NOMO-1 treated with DMSO at 0.1 percent for 48 hours (cell line): ENCODE data around the gene B4GALNT2.

Source experiments
- DNase-seq: peaks from one replicate; lab custom pipeline; 2025; ENCODE audit not compliant: unreplicated experiment; lab: John Stamatoyannopoulos, UW

Gene B4GALNT2

DNA sequence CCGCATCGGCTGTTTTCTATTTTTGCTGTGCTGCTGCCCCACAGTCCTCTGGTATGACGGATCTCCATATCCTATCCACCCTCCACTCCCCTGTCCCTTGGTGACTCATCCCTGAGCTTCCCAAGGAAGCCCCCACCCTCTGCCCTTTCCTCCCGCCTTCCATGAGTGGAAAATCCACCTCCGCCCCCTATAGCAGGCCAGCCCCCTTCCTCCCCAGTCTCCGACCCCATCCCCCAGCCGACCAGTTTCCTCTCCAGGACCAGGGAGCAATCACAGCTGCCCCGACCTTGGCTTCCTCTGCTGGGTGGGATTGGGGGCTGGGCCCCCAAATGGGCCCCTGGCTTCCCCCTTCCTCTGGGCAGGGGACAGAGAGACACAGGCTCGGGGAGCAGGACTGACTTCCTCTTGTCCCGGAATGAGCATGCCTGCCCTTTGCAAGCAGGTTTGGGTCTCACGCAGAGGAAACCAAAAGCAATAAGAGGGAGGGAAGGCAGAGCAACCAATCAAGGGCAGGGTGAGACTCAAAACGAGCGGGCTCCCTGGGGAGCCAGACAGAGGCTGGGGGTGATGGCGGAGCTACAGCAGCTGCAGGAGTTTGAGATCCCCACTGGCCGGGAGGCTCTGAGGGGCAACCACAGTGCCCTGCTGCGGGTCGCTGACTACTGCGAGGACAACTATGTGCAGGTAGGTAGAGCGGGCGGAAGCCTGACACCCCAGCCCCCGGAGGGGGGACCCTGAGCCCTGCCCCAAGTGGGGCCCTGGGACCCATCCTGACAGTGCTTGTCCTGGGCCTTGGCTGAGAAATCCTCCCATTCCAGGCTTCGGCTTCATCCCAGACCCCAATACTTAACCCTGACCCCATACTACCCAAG is 77.8 kb downstream of the B4GALNT2 start, which contains the start of the genes ABI3 and GNGT2:
Gene ABI3 (plus strand): TSS at position 550 of the 872 bp plus-strand sequence. CDS start 18 bp downstream, at position 568.
Gene GNGT2 (minus strand): TSS at position 417 of the 872 bp plus-strand sequence. CDS start 3,152 bp downstream, outside the sequence.
- peak; percentile 52 for DNase-seq

GRCh38 chr17:49213399-49213798 is 80.8 kb downstream of the B4GALNT2 start:
- no peak for DNase-seq

DNA sequence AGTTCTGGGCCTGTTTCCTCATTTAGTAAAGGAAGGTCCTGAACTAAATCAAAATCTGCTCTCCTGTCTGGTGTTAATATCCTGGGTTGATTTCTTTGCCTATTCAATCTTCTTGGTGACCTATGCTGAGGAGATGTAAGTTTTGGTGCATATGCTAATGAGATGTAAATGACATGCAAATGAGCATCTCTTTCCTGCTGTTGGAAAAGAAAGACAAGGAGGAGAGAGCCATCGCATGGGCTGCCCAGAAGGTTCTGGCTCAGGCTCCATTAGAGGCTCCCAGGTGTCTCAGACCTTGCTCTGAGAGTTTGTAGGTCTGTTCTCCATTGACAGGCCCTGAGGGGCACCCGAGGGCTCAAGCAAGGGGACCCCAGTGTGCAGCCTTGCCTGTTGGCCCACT is 81.3 kb downstream of the B4GALNT2 start:
- no peak for DNase-seq

DNA sequence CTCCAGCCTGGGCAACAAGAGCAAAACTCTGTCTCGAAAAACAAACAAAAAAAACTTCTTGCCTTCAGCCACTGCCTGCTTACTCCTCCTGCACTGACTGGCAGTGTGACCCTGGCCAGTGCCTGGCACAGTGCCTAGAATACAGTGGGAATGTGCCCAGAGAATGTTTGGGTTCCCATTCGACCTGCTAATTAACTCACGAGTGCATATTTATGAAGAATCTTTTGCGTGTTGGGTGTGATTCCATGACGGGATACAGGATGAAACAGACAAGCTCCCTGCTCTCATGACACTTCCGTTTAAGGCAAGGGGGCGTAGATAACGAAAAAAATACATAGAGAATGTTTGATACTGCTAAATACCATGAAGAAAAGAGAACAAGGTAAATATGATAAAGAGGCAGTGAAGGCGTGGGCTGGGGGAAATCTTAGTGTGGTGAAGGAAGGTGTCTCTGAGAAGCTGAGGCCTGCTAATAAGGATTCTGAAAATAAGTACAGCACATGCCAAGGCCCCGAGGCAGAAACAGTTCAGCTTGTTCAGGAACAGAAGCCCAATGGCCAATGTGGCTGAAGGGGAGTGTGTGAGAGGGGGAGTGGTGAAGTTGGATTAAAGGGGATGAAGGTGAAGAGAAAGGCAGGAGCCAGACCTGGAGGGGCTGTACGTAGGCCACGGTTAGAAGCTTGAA is 82.2 kb downstream of the B4GALNT2 start:
- DNase-seq = no peak

- DNase-seq = no peak
Observed at GRCh38 chr17:49216482-49216881, 83.9 kb downstream of the B4GALNT2 start.

DNA sequence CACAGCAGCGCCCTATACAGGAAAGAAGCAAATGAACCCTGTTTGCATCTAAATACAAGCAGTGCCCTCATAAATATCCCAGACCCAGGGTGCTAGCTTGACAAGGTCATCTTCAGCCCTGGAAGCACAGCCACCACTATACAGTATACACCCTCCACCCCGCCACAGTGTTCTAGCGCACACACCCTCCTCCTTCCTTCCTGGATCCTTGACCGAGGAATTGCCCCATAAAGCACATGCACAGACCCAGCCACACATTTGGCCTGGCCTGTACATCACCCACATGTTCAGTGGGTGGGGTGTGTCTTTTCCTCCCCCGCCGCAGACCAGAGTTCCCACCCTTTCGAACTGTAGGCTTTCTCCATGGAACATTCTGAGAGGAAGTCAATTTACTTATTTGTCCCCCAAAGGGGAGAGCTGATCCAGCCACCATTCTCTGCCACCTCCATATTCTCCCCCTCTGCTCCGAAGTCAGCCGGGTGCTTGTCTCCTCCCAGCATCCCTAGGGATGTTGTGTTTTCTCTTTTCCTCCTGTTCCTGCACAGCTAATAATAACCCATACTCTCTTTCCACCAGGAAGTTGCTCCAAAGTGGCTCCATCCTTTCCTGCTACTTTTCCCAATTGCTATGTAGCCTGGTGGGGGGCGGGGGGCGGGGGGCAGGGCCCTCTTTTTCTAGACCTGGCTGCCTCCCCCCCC is 84.5 kb downstream of the B4GALNT2 start:
- DNase-seq = no peak

- peak; percentile 74 for DNase-seq
Observed at GRCh38 chr17:49217651-49218413, 85.3 kb downstream of the B4GALNT2 start.

- peak; percentile 30 for DNase-seq
Observed at GRCh38 chr17:49218941-49219913, 86.7 kb downstream of the B4GALNT2 start.

DNA sequence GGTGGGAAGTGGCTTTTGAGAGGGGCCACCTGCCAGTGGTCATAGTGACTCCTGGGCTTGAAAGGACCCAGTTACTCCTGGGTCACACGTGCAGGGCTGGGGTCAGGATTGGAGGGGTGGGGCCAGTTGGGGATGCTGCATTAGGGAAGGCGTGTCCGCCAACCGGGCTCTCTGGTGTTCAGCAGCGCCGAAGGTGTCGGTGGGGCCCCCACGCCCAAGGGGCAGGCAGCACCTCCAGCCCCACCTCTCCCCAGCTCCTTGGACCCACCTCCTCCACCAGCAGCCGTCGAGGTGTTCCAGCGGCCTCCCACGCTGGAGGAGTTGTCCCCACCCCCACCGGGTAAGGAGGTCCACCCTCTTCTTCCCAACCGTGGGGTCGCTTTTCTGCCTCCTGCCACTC is 87.4 kb downstream of the B4GALNT2 start:
- no peak for DNase-seq

DNA sequence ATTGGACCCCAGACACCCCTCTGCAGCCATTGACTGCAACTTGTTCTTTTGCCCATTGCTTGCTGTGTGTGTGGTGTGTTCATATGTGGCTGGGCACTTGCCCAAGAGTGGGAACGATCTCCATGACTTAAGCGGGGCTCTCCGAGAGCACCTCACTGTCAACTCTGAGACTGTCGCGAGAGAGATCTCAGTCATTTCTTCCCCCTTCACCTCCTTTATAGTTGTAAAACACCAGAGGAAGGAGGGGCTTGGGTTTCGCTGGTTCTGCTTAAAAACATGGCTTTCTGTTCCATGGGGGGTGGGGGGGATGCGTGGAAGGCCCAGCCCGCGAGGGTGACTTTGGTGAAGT is 90.6 kb downstream of the B4GALNT2 start:
- no peak for DNase-seq

DNA sequence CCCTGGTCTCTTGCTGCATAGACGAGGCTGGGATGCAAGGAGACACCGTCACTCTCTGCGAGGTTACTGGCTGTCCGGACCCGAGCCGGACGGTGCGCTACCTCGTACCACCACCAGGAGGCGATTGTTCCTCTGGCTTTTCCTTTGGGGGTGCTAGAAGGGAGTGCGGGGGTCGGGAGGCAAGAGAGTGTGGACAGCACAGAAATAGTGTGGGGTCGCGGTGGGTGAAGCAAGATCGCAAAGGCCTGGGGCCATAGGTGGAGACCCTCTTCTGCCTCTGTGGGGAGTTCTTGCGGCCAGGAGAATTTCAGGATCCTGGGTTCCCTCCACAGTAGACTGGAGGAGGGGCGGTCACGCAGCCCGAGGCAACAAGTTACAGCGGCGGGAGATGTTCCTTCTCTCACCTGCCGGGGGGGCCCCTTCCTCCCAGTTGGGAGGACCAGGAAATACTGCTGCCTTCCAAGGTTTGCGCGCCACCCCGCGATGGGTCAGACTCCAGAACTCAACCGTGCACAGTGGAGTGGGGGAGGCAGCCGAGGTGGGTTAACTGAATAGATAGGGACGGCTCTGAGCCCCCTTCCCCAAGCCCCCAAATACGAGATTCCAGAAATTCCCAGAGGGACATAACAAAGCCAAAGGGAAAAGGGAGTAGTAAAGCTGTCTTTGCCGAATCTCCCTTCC is 91.1 kb downstream of the B4GALNT2 start:
- DNase-seq = no peak

GRCh38 chr17:49224198-49224996 is 91.8 kb downstream of the B4GALNT2 start:
- DNase-seq = no peak

- no peak for DNase-seq
Observed at GRCh38 chr17:49224997-49225337, 92.4 kb downstream of the B4GALNT2 start.

GRCh38 chr17:49225554-49226236 is 93.1 kb downstream of the B4GALNT2 start:
- DNase-seq = no peak
